Melanocyte of skin (primary cell): ENCODE measurements around the gene PRAMEF17. TPM values are rescaled to one million over a fixed set of nuclear protein-coding genes. Genes with fewer than 3 reads are reported as not detected.

ENCODE experiments used
- total RNA-seq, 2 donors: library from RNA; depleted of rRNA; stranded (reverse); fragments of >200 nt; gene quantifications; 2 replicates each; pipeline ENCODE4 v1.2.3, GENCODE V29; 2012

PRAMEF17 gene
- not detected for total RNA-seq

GRCh38 chr1:13389332-13389731 is at the start of gene PRAMEF17:
Gene PRAMEF17 (plus strand): TSS chr1:13389632. CDS start chr1:13389658, 26 bp downstream.

GRCh38 chr1:13347034-13347433 is 42.4 kb upstream of the PRAMEF17 start, which contains the start of gene PRAMEF14:
Gene PRAMEF14 (minus strand): TSS chr1:13347134. CDS start chr1:13345314, 1,820 bp downstream.

GRCh38 chr1:13410150-13410549 is 20.7 kb downstream of the PRAMEF17 start, which contains the start of gene PRAMEF20:
Gene PRAMEF20 (plus strand): TSS chr1:13410450. CDS start chr1:13416355, 5,905 bp downstream.

Other genes with a start within 250 kb of the PRAMEF17 start
- gene PRAMEF26, start 233.6 kb upstream of the PRAMEF17 start, total RNA-seq, result not detected
- gene HNRNPCL4, start 224.0 kb upstream of the PRAMEF17 start, total RNA-seq, result not detected
- gene PRAMEF9, start 217.8 kb upstream of the PRAMEF17 start, total RNA-seq, result not detected
- gene PRAMEF13, start 188.2 kb upstream of the PRAMEF17 start, total RNA-seq, result not detected
- gene PRAMEF18, start 163.5 kb upstream of the PRAMEF17 start, total RNA-seq, result not detected
- gene PRAMEF5, start 135.4 kb upstream of the PRAMEF17 start, total RNA-seq, result not detected
- gene PRAMEF8, start 104.5 kb upstream of the PRAMEF17 start, total RNA-seq, result not detected
- not detected for gene PRAMEF33, start 86.1 kb upstream of the PRAMEF17 start, total RNA-seq
- not detected for gene PRAMEF15, start 74.1 kb upstream of the PRAMEF17 start, total RNA-seq
- gene PRAMEF14, start 42.5 kb upstream of the PRAMEF17 start, total RNA-seq, result not detected
- not detected for gene PRAMEF19, start 17.7 kb upstream of the PRAMEF17 start, total RNA-seq
- gene PRAMEF20, start 20.8 kb downstream of the PRAMEF17 start, total RNA-seq, result not detected
- gene LRRC38, start 124.4 kb downstream of the PRAMEF17 start, total RNA-seq, result not detected
- not detected for gene PDPN, start 194.2 kb downstream of the PRAMEF17 start, total RNA-seq